LNCaP clone FGC (cell line): ENCODE data around the gene CTSS.

Experiments used
- DNase-seq: peaks from one replicate; pipeline ENCODE4 v3.0.0-alpha.2; 2011; ENCODE audit warnings: low read depth
- H3K4me3 ChIP-seq: 2 replicates; pipeline ENCODE4 v1.5.1; 2011; ENCODE audit warnings: mild to moderate bottlenecking, low read depth, low read length, control low read depth
- CTCF ChIP-seq: IDR thresholded peaks from 2 replicates; pipeline ENCODE4 v1.5.1; 2012; ENCODE audit warnings: mild to moderate bottlenecking; ENCODE audit not compliant: control insufficient read depth, insufficient read depth; ENCODE audit errors: extremely low read depth

Gene CTSS

GRCh38 chr1:150765296-150765976, at the start of gene CTSS:
TSS of gene CTSS (minus strand) at chr1:150765778. CDS start at chr1:150764763, 1,015 bp downstream.
- DNase-seq: no peak
- TF ChIP-seq CTCF: no peak

GRCh38 chr1:150813028-150813707, 47.6 kb upstream of the CTSS start:
- peak; percentile 70 for DNase-seq
- TF ChIP-seq CTCF: peak; percentile 95

More at GRCh38 chr1:150765296-150765976, at the start of gene CTSS:
- no peak within 1 kb of the TSS for H3K4me3 ChIP-seq

GRCh38 chr1:150810958-150811659, 45.5 kb upstream of the CTSS start:
- peak; percentile 80 for DNase-seq
- no peak for TF ChIP-seq CTCF
- no peak overlapping the region for H3K4me3 ChIP-seq

More at GRCh38 chr1:150813028-150813707, 47.6 kb upstream of the CTSS start:
- H3K4me3 ChIP-seq: no peak overlapping the region

- DNase-seq: no peak
- H3K4me3 ChIP-seq: no peak overlapping the region
- no peak for TF ChIP-seq CTCF
These were observed 44.1 kb upstream of the CTSS start for GRCh38 chr1:150809651-150810050.

GRCh38 chr1:150808846-150809245, 43.3 kb upstream of the CTSS start:
- no peak for TF ChIP-seq CTCF
- no peak for DNase-seq
- no peak overlapping the region for H3K4me3 ChIP-seq

GRCh38 chr1:150808121-150808520, 42.5 kb upstream of the CTSS start, which contains the start of gene CTSK:
TSS of gene CTSK (minus strand) at chr1:150808260. CDS start at chr1:150806805, 1,455 bp downstream.
- no peak for DNase-seq
- no peak for TF ChIP-seq CTCF
- no peak within 1 kb of the TSS for H3K4me3 ChIP-seq
